ENCODE measurements around the gene YAP1.

DNA sequence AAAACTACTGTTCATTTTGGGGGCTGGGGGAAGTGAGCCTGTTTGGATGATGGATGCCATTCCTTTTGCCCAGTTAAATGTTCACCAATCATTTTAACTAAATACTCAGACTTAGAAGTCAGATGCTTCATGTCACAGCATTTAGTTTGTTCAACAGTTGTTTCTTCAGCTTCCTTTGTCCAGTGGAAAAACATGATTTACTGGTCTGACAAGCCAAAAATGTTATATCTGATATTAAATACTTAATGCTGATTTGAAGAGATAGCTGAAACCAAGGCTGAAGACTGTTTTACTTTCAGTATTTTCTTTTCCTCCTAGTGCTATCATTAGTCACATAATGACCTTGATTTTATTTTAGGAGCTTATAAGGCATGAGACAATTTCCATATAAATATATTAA lies 119.9 kb downstream of the YAP1 start:
- TF ChIP-seq CTCF (conservative IDR thresholded peaks at IDR 0.05 in 1 of 2, IDR thresholded peaks at IDR 0.05 in 1 of 2; ENCODE audit: low read depth in 1 of 2, low read length in 2 of 2) (no peak), EZH2 (IDR thresholded peaks at IDR 0.05; ENCODE audit: low read length, missing control alignments) (no peak)
